SK-N-SH treated with all-trans-retinoic acid at 6 μM for 48 hours (cell line): ENCODE data around the gene ROBO2.

Experiments used
- ATAC-seq: fragments of 200-7000 bp; cut with Tn5 transposase; 3 replicates; pipeline ENCODE4 v1.9.1; 2020; ENCODE audit warnings: mild to moderate bottlenecking, moderate library complexity
- ARNTL ChIP-seq: fragments of 450-650 bp; formaldehyde crosslinking; IDR thresholded peaks from 2 replicates; pipeline ENCODE4 v1.5.0; 2020; ENCODE audit warnings: low read depth, mild to moderate bottlenecking, moderate library complexity, borderline replicate concordance
- BACH2 ChIP-seq: fragments of 250-450 bp; sonication (Bioruptor Pico); IDR thresholded peaks from 2 replicates; pipeline ENCODE4 v1.9.0; 2021; ENCODE audit warnings: mild to moderate bottlenecking, borderline replicate concordance
- CREB5 ChIP-seq: fragments of 250-450 bp; sonication (Bioruptor Pico); IDR thresholded peaks from 2 replicates; pipeline ENCODE4 v1.5.1; 2020; ENCODE audit warnings: low read depth, mild to moderate bottlenecking, moderate library complexity
- CSDC2 ChIP-seq: fragments of 250-450 bp; sonication (Bioruptor Pico); IDR thresholded peaks from 2 replicates; pipeline ENCODE4 v1.5.0; 2020; ENCODE audit warnings: mild to moderate bottlenecking, moderate library complexity
- ESRRG ChIP-seq: fragments of 250-450 bp; sonication (Bioruptor Pico); IDR thresholded peaks from 2 replicates; pipeline ENCODE4 v1.6.1; 2021; ENCODE audit warnings: mild to moderate bottlenecking
- GLIS3 ChIP-seq: fragments of 250-450 bp; sonication (Bioruptor Pico); IDR thresholded peaks from 2 replicates; pipeline ENCODE4 v1.5.0; 2020; ENCODE audit warnings: mild to moderate bottlenecking, moderate library complexity
- ISL1 ChIP-seq: fragments of 250-450 bp; sonication (Bioruptor Pico); IDR thresholded peaks from 2 replicates; pipeline ENCODE4 v2.1.2; 2022; ENCODE audit warnings: mild to moderate bottlenecking, moderate library complexity
- OSR1 ChIP-seq: fragments of 250-450 bp; sonication (Bioruptor Pico); IDR thresholded peaks from 2 replicates; pipeline ENCODE4 v1.8.0; 2022; ENCODE audit warnings: moderate library complexity, mild to moderate bottlenecking, inconsistent platforms
- POU6F1 ChIP-seq: fragments of 250-450 bp; sonication (Bioruptor Pico); IDR thresholded peaks from 2 replicates; pipeline ENCODE4 v1.8.0; 2021; ENCODE audit warnings: low read depth, mild to moderate bottlenecking, moderate library complexity, borderline replicate concordance
- PPARA ChIP-seq: fragments of 250-450 bp; sonication (Bioruptor Pico); IDR thresholded peaks from 2 replicates; pipeline ENCODE4 v1.5.0; 2020; ENCODE audit warnings: mild to moderate bottlenecking, borderline replicate concordance
- SNAI2 ChIP-seq: fragments of 250-450 bp; sonication (Bioruptor Pico); IDR thresholded peaks from 2 replicates; pipeline ENCODE4 v1.5.0; 2020; ENCODE audit warnings: mild to moderate bottlenecking, moderate library complexity
- TCF4 ChIP-seq: fragments of 250-450 bp; sonication (Bioruptor Pico); IDR thresholded peaks from 2 replicates; pipeline ENCODE4 v1.8.0; 2021; ENCODE audit warnings: mild to moderate bottlenecking, moderate library complexity, borderline replicate concordance
- TOX ChIP-seq: fragments of 250-450 bp; sonication (Bioruptor Pico); IDR thresholded peaks from 2 replicates; pipeline ENCODE4 v1.8.0; 2021; ENCODE audit warnings: mild to moderate bottlenecking, moderate library complexity, borderline replicate concordance
- ZC3H10 ChIP-seq: fragments of 250-450 bp; sonication (Bioruptor Pico); IDR thresholded peaks from 2 replicates; pipeline ENCODE4 v1.5.1; 2021; ENCODE audit warnings: mild to moderate bottlenecking, moderate library complexity
- ZFP3 ChIP-seq: fragments of 250-450 bp; sonication (Bioruptor Pico); IDR thresholded peaks from 2 replicates; pipeline ENCODE4 v1.5.0; 2020; ENCODE audit warnings: mild to moderate bottlenecking, moderate library complexity
- ZFP30 ChIP-seq: fragments of 450-650 bp; formaldehyde crosslinking; IDR thresholded peaks from 2 replicates; pipeline ENCODE4 v1.5.0; 2022; ENCODE audit warnings: mild to moderate bottlenecking, moderate library complexity
- ZNF70 ChIP-seq: fragments of 450-650 bp; formaldehyde crosslinking; IDR thresholded peaks from 2 replicates; pipeline ENCODE4 v1.5.0; 2020; ENCODE audit warnings: mild to moderate bottlenecking, moderate library complexity
- ZNF8 ChIP-seq: fragments of 450-650 bp; formaldehyde crosslinking; IDR thresholded peaks from 2 replicates; pipeline ENCODE4 v1.5.0; 2020; ENCODE audit warnings: mild to moderate bottlenecking, moderate library complexity
- TF ChIP-seq, protein P1 (sequence below): fragments of 250-450 bp; sonication (Bioruptor Pico); IDR thresholded peaks from 2 replicates; pipeline ENCODE4 v1.8.0; 2020; ENCODE audit warnings: mild to moderate bottlenecking, moderate library complexity, borderline replicate concordance
- TF ChIP-seq, protein P2 (sequence below): fragments of 250-450 bp; sonication (Bioruptor Pico); IDR thresholded peaks from 2 replicates; pipeline ENCODE4 v1.5.1; 2021; ENCODE audit warnings: mild to moderate bottlenecking, moderate library complexity
- TF ChIP-seq, protein P3 (sequence below): fragments of 250-450 bp; sonication (Bioruptor Pico); IDR thresholded peaks from 2 replicates; pipeline ENCODE4 v1.5.0; 2020; ENCODE audit warnings: mild to moderate bottlenecking, moderate library complexity

The ROBO2 gene

DNA sequence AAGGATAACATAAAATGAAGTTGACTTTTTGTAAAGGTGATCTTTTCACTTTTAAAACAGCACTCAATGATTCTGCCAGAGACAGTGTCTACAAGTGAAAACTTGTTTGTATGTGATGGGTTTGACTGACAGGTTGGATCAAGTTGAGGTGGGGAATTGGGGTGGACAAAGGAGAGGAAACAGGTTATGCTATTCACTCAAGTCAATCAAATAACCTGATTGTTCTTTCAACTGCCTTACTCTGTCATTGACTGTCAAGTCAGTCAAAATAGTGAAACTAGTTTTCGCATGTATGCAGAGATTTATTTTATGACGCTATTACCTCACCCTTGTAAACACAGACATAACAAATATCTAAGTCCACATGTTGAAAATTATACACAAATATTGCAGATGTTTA is 187.7 kb downstream of the ROBO2 start (continued):
- TF ChIP-seq CREB5 (CRISPR knock-in tag) (no peak), ZNF70 (CRISPR knock-in tag) (no peak), GLIS3 (CRISPR knock-in tag) (no peak), ARNTL (CRISPR knock-in tag) (no peak), ZC3H10 (CRISPR knock-in tag) (no peak), OSR1 (no peak), ZFP30 (no peak), ZNF8 (no peak), TOX (CRISPR knock-in tag) (no peak)
- TF ChIP-seq, all 23 proteins: peak for 0

DNA sequence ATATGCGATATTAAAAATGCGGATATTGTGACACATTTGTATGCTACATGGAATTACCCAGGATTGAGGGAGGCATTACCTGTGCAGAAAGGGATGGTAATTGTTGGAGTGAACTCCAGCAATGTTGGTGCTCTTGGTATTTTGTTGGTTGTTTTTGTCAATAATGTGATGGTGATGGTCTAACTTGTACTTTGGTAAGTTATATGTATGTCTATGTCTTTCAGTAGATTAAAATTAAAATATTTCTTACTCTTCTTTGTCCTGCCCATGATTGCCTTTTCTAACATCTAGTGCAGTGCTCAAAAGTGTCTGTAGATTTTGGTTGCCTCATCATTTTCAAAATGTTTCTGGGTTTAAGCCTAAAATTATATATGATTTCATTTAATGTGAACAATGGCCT is 192.7 kb downstream of the ROBO2 start:
- ATAC-seq: no peak
- TF ChIP-seq POU6F1 (no peak), TOX (CRISPR knock-in tag) (no peak), ZFP3 (CRISPR knock-in tag) (no peak), ISL1 (CRISPR knock-in tag) (no peak), ZFP30 (no peak), CSDC2 (CRISPR knock-in tag) (no peak), ZNF70 (CRISPR knock-in tag) (no peak), TCF4 (CRISPR knock-in tag) (no peak), OSR1 (no peak), ZC3H10 (CRISPR knock-in tag) (no peak)
- TF ChIP-seq, protein P1, sequence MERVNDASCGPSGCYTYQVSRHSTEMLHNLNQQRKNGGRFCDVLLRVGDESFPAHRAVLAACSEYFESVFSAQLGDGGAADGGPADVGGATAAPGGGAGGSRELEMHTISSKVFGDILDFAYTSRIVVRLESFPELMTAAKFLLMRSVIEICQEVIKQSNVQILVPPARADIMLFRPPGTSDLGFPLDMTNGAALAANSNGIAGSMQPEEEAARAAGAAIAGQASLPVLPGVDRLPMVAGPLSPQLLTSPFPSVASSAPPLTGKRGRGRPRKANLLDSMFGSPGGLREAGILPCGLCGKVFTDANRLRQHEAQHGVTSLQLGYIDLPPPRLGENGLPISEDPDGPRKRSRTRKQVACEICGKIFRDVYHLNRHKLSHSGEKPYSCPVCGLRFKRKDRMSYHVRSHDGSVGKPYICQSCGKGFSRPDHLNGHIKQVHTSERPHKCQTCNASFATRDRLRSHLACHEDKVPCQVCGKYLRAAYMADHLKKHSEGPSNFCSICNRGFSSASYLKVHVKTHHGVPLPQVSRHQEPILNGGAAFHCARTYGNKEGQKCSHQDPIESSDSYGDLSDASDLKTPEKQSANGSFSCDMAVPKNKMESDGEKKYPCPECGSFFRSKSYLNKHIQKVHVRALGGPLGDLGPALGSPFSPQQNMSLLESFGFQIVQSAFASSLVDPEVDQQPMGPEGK (CRISPR knock-in tag): no peak

GRCh38 chr3:77234004-77234403 is 194.1 kb downstream of the ROBO2 start:
- TF ChIP-seq, protein P1 (CRISPR knock-in tag): no peak
- no peak for TF ChIP-seq ZFP3 (CRISPR knock-in tag)
- TF ChIP-seq, protein P2, sequence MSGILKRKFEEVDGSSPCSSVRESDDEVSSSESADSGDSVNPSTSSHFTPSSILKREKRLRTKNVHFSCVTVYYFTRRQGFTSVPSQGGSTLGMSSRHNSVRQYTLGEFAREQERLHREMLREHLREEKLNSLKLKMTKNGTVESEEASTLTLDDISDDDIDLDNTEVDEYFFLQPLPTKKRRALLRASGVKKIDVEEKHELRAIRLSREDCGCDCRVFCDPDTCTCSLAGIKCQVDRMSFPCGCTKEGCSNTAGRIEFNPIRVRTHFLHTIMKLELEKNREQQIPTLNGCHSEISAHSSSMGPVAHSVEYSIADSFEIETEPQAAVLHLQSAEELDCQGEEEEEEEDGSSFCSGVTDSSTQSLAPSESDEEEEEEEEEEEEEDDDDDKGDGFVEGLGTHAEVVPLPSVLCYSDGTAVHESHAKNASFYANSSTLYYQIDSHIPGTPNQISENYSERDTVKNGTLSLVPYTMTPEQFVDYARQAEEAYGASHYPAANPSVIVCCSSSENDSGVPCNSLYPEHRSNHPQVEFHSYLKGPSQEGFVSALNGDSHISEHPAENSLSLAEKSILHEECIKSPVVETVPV (CRISPR knock-in tag): no peak
- no peak for TF ChIP-seq ISL1 (CRISPR knock-in tag)
- no peak for TF ChIP-seq TOX (CRISPR knock-in tag)
- TF ChIP-seq TCF4 (CRISPR knock-in tag): no peak
- TF ChIP-seq BACH2 (CRISPR knock-in tag): no peak
- TF ChIP-seq PPARA: no peak
- no peak for TF ChIP-seq GLIS3 (CRISPR knock-in tag)
- no peak for TF ChIP-seq CSDC2 (CRISPR knock-in tag)
- TF ChIP-seq ZC3H10 (CRISPR knock-in tag): no peak
- no peak for TF ChIP-seq POU6F1
- TF ChIP-seq ESRRG: no peak
- TF ChIP-seq SNAI2 (CRISPR knock-in tag): no peak
- TF ChIP-seq ZFP30: no peak
- TF ChIP-seq ARNTL (CRISPR knock-in tag): no peak
- TF ChIP-seq ZNF70 (CRISPR knock-in tag): no peak
- TF ChIP-seq, protein P3, sequence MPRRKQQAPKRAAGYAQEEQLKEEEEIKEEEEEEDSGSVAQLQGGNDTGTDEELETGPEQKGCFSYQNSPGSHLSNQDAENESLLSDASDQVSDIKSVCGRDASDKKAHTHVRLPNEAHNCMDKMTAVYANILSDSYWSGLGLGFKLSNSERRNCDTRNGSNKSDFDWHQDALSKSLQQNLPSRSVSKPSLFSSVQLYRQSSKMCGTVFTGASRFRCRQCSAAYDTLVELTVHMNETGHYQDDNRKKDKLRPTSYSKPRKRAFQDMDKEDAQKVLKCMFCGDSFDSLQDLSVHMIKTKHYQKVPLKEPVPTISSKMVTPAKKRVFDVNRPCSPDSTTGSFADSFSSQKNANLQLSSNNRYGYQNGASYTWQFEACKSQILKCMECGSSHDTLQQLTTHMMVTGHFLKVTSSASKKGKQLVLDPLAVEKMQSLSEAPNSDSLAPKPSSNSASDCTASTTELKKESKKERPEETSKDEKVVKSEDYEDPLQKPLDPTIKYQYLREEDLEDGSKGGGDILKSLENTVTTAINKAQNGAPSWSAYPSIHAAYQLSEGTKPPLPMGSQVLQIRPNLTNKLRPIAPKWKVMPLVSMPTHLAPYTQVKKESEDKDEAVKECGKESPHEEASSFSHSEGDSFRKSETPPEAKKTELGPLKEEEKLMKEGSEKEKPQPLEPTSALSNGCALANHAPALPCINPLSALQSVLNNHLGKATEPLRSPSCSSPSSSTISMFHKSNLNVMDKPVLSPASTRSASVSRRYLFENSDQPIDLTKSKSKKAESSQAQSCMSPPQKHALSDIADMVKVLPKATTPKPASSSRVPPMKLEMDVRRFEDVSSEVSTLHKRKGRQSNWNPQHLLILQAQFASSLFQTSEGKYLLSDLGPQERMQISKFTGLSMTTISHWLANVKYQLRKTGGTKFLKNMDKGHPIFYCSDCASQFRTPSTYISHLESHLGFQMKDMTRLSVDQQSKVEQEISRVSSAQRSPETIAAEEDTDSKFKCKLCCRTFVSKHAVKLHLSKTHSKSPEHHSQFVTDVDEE (CRISPR knock-in tag): no peak
- no peak for ATAC-seq
